Smooth muscle cell (in vitro differentiated cells): Measurements from ENCODE around the gene VWA5B1. TPM values are rescaled to one million over a fixed set of nuclear protein-coding genes. Genes with fewer than 3 reads are reported as not detected.

Experiments
- DNase-seq: peaks from one replicate; lab custom pipeline; 2025; ENCODE audit not compliant: unreplicated experiment; lab: John Stamatoyannopoulos, UW
- H2AFZ ChIP-seq: fragments of 200-600 bp; sonication (generic); 2 replicates; pipeline ENCODE4 v1.6.0; 2016; ENCODE audit warnings: antibody characterized with exemption, low read depth, mild to moderate bottlenecking
- H3F3A ChIP-seq: fragments of 200-600 bp; sonication (generic); 2 replicates; pipeline ENCODE4 v1.6.0; 2017; ENCODE audit warnings: antibody characterized with exemption, low read depth
- H3K27ac ChIP-seq: fragments of 200-600 bp; sonication (generic); 2 replicates; pipeline ENCODE4 v1.5.1; 2016; ENCODE audit warnings: low read depth, mild to moderate bottlenecking
- H3K27me3 ChIP-seq: fragments of 200-600 bp; sonication (generic); 2 replicates; pipeline ENCODE4 v1.6.1; 2016; ENCODE audit warnings: low read depth, mild to moderate bottlenecking
- H3K36me3 ChIP-seq: fragments of 200-600 bp; sonication (generic); 2 replicates; pipeline ENCODE4 v1.5.1; 2016; ENCODE audit warnings: low read depth
- H3K4me1 ChIP-seq: fragments of 200-600 bp; sonication (generic); 2 replicates; pipeline ENCODE4 v1.5.1; 2016; ENCODE audit warnings: low read depth
- H3K4me2 ChIP-seq: fragments of 200-600 bp; sonication (generic); 2 replicates; pipeline ENCODE4 v1.6.0; 2016; ENCODE audit warnings: mild to moderate bottlenecking
- H3K4me3 ChIP-seq: fragments of 200-600 bp; sonication (generic); 2 replicates; pipeline ENCODE4 v1.5.1; 2016; ENCODE audit warnings: mild to moderate bottlenecking
- H3K79me2 ChIP-seq: fragments of 200-600 bp; sonication (generic); 2 replicates; pipeline ENCODE4 v1.6.0; 2016; ENCODE audit warnings: low read depth, mild to moderate bottlenecking
- H3K9ac ChIP-seq: fragments of 200-600 bp; sonication (generic); 2 replicates; pipeline ENCODE4 v1.6.0; 2016; ENCODE audit warnings: low read depth
- H3K9me3 ChIP-seq: fragments of 200-600 bp; sonication (generic); replicated peaks from 2 replicates; pipeline ENCODE4 v1.5.1; 2016; ENCODE audit warnings: low read depth
- H4K20me1 ChIP-seq: fragments of 200-600 bp; sonication (generic); 2 replicates; pipeline ENCODE4 v1.6.0; 2016; ENCODE audit warnings: low read depth
- CTCF ChIP-seq: fragments of 200-600 bp; sonication (generic); IDR thresholded peaks from 2 replicates; pipeline ENCODE4 v1.5.1; 2017; ENCODE audit warnings: borderline replicate concordance, mild to moderate bottlenecking, antibody characterized with exemption; ENCODE audit not compliant: insufficient read depth, poor library complexity, severe bottlenecking
- WGBS: methylation state at CpG from one replicate; pipeline ENCODE4 v1.1.7; 2016; ENCODE audit warnings: low lambda C conversion rate; 5-methylcytosine and 5-hydroxymethylcytosine counted together
- polyA plus RNA-seq: library from polyadenylated mRNA; unstranded; fragments of >200 nt; fragmentation: Nextera tagmentation; extraction: Ambion mirVana; gene quantifications from 2 replicates; pipeline ENCODE4 v1.2.1, GENCODE V29; 2016
- total RNA-seq: library from RNA; depleted of rRNA; stranded (reverse); fragments of >200 nt; gene quantifications from 2 replicates; pipeline ENCODE4 v1.2.3, GENCODE V29; 2014

The VWA5B1 gene
- total and polyA plus RNA-seq, 2 experiments from 2014 or later: not detected

GRCh38 chr1:20366463-20367115 is 75.9 kb downstream of the VWA5B1 start:
- H3F3A ChIP-seq: no peaks in the 10 kb centered on the region
- no peaks in the 10 kb centered on the region for H3K9me3 ChIP-seq
- WGBS: 2% methylated on average over 62 of the region's 70 CpGs
- peak overlapping the region; percentile 84 for H3K4me2 ChIP-seq
- H3K4me3 ChIP-seq: peak overlapping the region; percentile 41
- no peaks in the 10 kb centered on the region for H3K36me3 ChIP-seq
- H3K9ac ChIP-seq: no peak overlapping the region
- peaks cover 8% of the 10 kb centered on the region for H3K4me1 ChIP-seq
- no peak for DNase-seq
- no peak overlapping the region for H3K27ac ChIP-seq
- no peaks in the 10 kb centered on the region for H3K79me2 ChIP-seq
- TF ChIP-seq CTCF: no peak
- peaks cover 69% of the 10 kb centered on the region for H3K27me3 ChIP-seq
- H4K20me1 ChIP-seq: no peaks in the 10 kb centered on the region
- peak overlapping the region; percentile 37 for H2AFZ ChIP-seq

- H3K27ac ChIP-seq: no peak overlapping the region
- no peaks in the 10 kb centered on the region for H4K20me1 ChIP-seq
- H3K79me2 ChIP-seq: no peaks in the 10 kb centered on the region
- no peak for DNase-seq
- H3K4me3 ChIP-seq: peak overlapping the region; percentile 41
- no peaks in the 10 kb centered on the region for H3K9me3 ChIP-seq
- no peaks in the 10 kb centered on the region for H3F3A ChIP-seq
- H3K4me1 ChIP-seq: peaks cover 8% of the 10 kb centered on the region
- peak overlapping the region; percentile 84 for H3K4me2 ChIP-seq
- H3K36me3 ChIP-seq: no peaks in the 10 kb centered on the region
- no peak overlapping the region for H3K9ac ChIP-seq
- TF ChIP-seq CTCF: peak; percentile 40
- H2AFZ ChIP-seq: peak overlapping the region; percentile 37
- peaks cover 73% of the 10 kb centered on the region for H3K27me3 ChIP-seq
- WGBS: 15% methylated on average over 11 of the region's 11 CpGs
These were observed 76.5 kb downstream of the VWA5B1 start for GRCh38 chr1:20367116-20367585.

GRCh38 chr1:20367626-20368025 is 77.0 kb downstream of the VWA5B1 start:
- Histone ChIP-seq H2AFZ (no peak overlapping the region), H3K9me3 (no peaks in the 10 kb centered on the region), H3K4me3 (no peak overlapping the region), H3F3A (no peaks in the 10 kb centered on the region), H3K4me2 (no peak overlapping the region), H3K27ac (no peak overlapping the region), H4K20me1 (no peaks in the 10 kb centered on the region), H3K9ac (no peak overlapping the region), H3K27me3 (peaks cover 78% of the 10 kb centered on the region), H3K36me3 (no peaks in the 10 kb centered on the region), H3K79me2 (no peaks in the 10 kb centered on the region), H3K4me1 (peaks cover 8% of the 10 kb centered on the region)
- WGBS: 67% methylated on average over 10 of the region's 10 CpGs
- no peak for DNase-seq
- TF ChIP-seq CTCF: no peak
